ENCODE results near the gene NIM1K. TPM values are rescaled to one million over a fixed set of nuclear protein-coding genes. Genes with fewer than 3 reads are reported as not detected.

NIM1K gene
- total RNA-seq, 1 donor from 2014 or later = 0.54 TPM

DNA sequence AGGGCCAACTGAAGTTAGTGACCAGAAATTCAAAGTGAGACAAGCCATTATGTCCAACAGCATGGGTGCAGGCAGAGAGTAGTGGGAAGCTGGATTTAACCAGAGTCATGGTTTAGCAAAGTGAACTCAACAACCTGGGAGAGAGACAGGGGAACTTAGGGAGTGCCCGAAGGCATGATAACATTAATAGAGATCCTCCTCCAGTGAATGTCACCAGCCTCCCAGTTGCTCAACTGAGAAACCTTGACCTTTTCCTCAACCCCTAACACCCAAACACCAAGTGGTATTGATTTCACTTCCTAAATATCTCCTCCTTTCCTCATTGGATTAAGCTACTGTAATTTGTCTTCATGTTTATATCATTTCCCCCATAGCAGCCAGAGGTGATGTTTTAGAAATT lies 78.6 kb downstream of the NIM1K start:
- Histone ChIP-seq H3K9ac (ENCODE audit: low read length) (no peak overlapping the region), H2AFZ (ENCODE audit: low read depth, low read length) (no peak overlapping the region), H3K27me3 (ENCODE audit: insufficient read depth, low read length) (no peaks in the 10 kb centered on the region), H3K36me3 (ENCODE audit: insufficient read depth, low read length) (no peaks in the 10 kb centered on the region), H3K9me3 (ENCODE audit: insufficient read depth, low read depth, low read length) (no peaks in the 10 kb centered on the region), H3K27ac (ENCODE audit: low read depth, low read length) (no peak overlapping the region), H3K4me3 (ENCODE audit: insufficient read depth, low read depth, low read length) (no peak overlapping the region), H3K79me2 (ENCODE audit: insufficient read depth, low read length) (no peaks in the 10 kb centered on the region), H3K4me1 (ENCODE audit: insufficient read depth, low read length) (no peaks in the 10 kb centered on the region), H4K20me1 (ENCODE audit: insufficient read depth, low read length) (no peaks in the 10 kb centered on the region), H3K4me2 (ENCODE audit: low read length) (no peak overlapping the region)
- Mint-ChIP-seq H3K4me1 (ENCODE audit: low read depth, unreplicated experiment) (no peaks in the 10 kb centered on the region), H3K27ac (ENCODE audit: unreplicated experiment) (no peak overlapping the region), H3K4me3 (ENCODE audit: unreplicated experiment) (no peak overlapping the region), H3K27me3 (ENCODE audit: low read depth, unreplicated experiment) (peaks cover 5% of the 10 kb centered on the region), H3K36me3 (ENCODE audit: low read depth, unreplicated experiment) (no peaks in the 10 kb centered on the region), H3K9me3 (ENCODE audit: unreplicated experiment) (peaks cover 6% of the 10 kb centered on the region)
- TF ChIP-seq EZH2 (IDR thresholded peaks at IDR 0.05; ENCODE audit: insufficient read depth, low read length) (no peak), CTCF (IDR thresholded peaks at IDR 0.05; ENCODE audit: insufficient read depth, low read depth, low read length) (no peak)
- no peak for DNase-seq (ENCODE audit: low read depth)
- no peak for FAIRE-seq

GRCh38 chr5:43273552-43273951 lies 81.5 kb downstream of the NIM1K start:
- H3K4me1 ChIP-seq (ENCODE audit: insufficient read depth, low read length) = no peaks in the 10 kb centered on the region
- H4K20me1 ChIP-seq (ENCODE audit: insufficient read depth, low read length) = no peaks in the 10 kb centered on the region
- no peak overlapping the region for H2AFZ ChIP-seq (ENCODE audit: low read depth, low read length)
- Mint-ChIP-seq H3K27ac (ENCODE audit: unreplicated experiment) (no peak overlapping the region), H3K9me3 (ENCODE audit: unreplicated experiment) (peaks cover 6% of the 10 kb centered on the region), H3K4me1 (ENCODE audit: low read depth, unreplicated experiment) (no peaks in the 10 kb centered on the region), H3K4me3 (ENCODE audit: unreplicated experiment) (no peak overlapping the region), H3K36me3 (ENCODE audit: low read depth, unreplicated experiment) (peaks cover 1% of the 10 kb centered on the region), H3K27me3 (ENCODE audit: low read depth, unreplicated experiment) (peaks cover 11% of the 10 kb centered on the region)
- TF ChIP-seq EZH2 (IDR thresholded peaks at IDR 0.05; ENCODE audit: insufficient read depth, low read length) (no peak), CTCF (IDR thresholded peaks at IDR 0.05; ENCODE audit: insufficient read depth, low read depth, low read length) (no peak)
- no peak overlapping the region for H3K9ac ChIP-seq (ENCODE audit: low read length)
- H3K27ac ChIP-seq (ENCODE audit: low read depth, low read length) = no peak overlapping the region
- no peaks in the 10 kb centered on the region for H3K79me2 ChIP-seq (ENCODE audit: insufficient read depth, low read length)
- DNase-seq (ENCODE audit: low read depth) = no peak
- H3K36me3 ChIP-seq (ENCODE audit: insufficient read depth, low read length) = no peaks in the 10 kb centered on the region
- no peak for FAIRE-seq
- no peak overlapping the region for H3K4me3 ChIP-seq (ENCODE audit: insufficient read depth, low read depth, low read length)
- H3K4me2 ChIP-seq (ENCODE audit: low read length) = no peak overlapping the region
- H3K9me3 ChIP-seq (ENCODE audit: insufficient read depth, low read depth, low read length) = no peaks in the 10 kb centered on the region
- peaks cover 3% of the 10 kb centered on the region for H3K27me3 ChIP-seq (ENCODE audit: insufficient read depth, low read length)

- TF ChIP-seq CTCF (IDR thresholded peaks at IDR 0.05; ENCODE audit: insufficient read depth, low read depth, low read length) (no peak), EZH2 (IDR thresholded peaks at IDR 0.05; ENCODE audit: insufficient read depth, low read length) (no peak)
- Histone ChIP-seq H3K9me3 (ENCODE audit: insufficient read depth, low read depth, low read length) (no peaks in the 10 kb centered on the region), H3K36me3 (ENCODE audit: insufficient read depth, low read length) (no peaks in the 10 kb centered on the region), H3K4me3 (ENCODE audit: insufficient read depth, low read depth, low read length) (no peak overlapping the region), H2AFZ (ENCODE audit: low read depth, low read length) (no peak overlapping the region), H3K27me3 (ENCODE audit: insufficient read depth, low read length) (peaks cover 3% of the 10 kb centered on the region), H3K4me1 (ENCODE audit: insufficient read depth, low read length) (no peaks in the 10 kb centered on the region), H3K9ac (ENCODE audit: low read length) (no peak overlapping the region), H3K79me2 (ENCODE audit: insufficient read depth, low read length) (no peaks in the 10 kb centered on the region), H3K27ac (ENCODE audit: low read depth, low read length) (no peak overlapping the region), H4K20me1 (ENCODE audit: insufficient read depth, low read length) (no peaks in the 10 kb centered on the region), H3K4me2 (ENCODE audit: low read length) (no peak overlapping the region)
- Mint-ChIP-seq H3K4me1 (ENCODE audit: low read depth, unreplicated experiment) (no peaks in the 10 kb centered on the region), H3K27me3 (ENCODE audit: low read depth, unreplicated experiment) (peaks cover 11% of the 10 kb centered on the region), H3K4me3 (ENCODE audit: unreplicated experiment) (no peak overlapping the region), H3K9me3 (ENCODE audit: unreplicated experiment) (peaks cover 6% of the 10 kb centered on the region), H3K27ac (ENCODE audit: unreplicated experiment) (no peak overlapping the region), H3K36me3 (ENCODE audit: low read depth, unreplicated experiment) (peaks cover 1% of the 10 kb centered on the region)
- FAIRE-seq (no peak), DNase-seq (ENCODE audit: low read depth) (no peak)
Measured at GRCh38 chr5:43274435-43275114, 82.5 kb downstream of the NIM1K start.

All from astrocyte (in vitro differentiated cells and primary cell).